Measurements from ENCODE around the gene ADM5.

- TF ChIP-seq CTCF (IDR thresholded peaks at IDR 0.05) (no peak), GATA2 (CRISPR knock-in tag; IDR thresholded peaks at IDR 0.05) (no peak), NRF1 (IDR thresholded peaks at IDR 0.05; ENCODE audit: low read depth, low read length) (no peak), EP300 (IDR thresholded peaks at IDR 0.05; ENCODE audit: borderline replicate concordance in 1 of 2, low read depth in 1 of 2, low read length in 1 of 2) (no peak), SIN3A (IDR thresholded peaks at IDR 0.05; ENCODE audit: borderline replicate concordance, low read depth, low read length) (no peak), NFIC (IDR thresholded peaks at IDR 0.05; ENCODE audit: borderline replicate concordance) (no peak), USF2 (IDR thresholded peaks at IDR 0.05; ENCODE audit: borderline replicate concordance, low read depth, low read length) (no peak), YY1 (IDR thresholded peaks at IDR 0.05; ENCODE audit: low read depth) (no peak), MAX (IDR thresholded peaks at IDR 0.05; ENCODE audit: low read depth) (no peak), ZBTB33 (IDR thresholded peaks at IDR 0.05; ENCODE audit: borderline replicate concordance, low read depth) (no peak), POLR2AphosphoS5 (IDR thresholded peaks at IDR 0.05; ENCODE audit: low read depth, low read length) (no peak), PBX3 (IDR thresholded peaks at IDR 0.05) (no peak), REST (IDR thresholded peaks at IDR 0.05; ENCODE audit: low read depth, low read length) (no peak)
These were observed 38.0 kb downstream of the ADM5 start for GRCh38 chr19:49727217-49728030.
